T-helper 9 cell (primary cell): ENCODE results near the gene NCMAP.
"Not testable (repeated sequence)": the region's sequence is repeated elsewhere in the genome, so short reads cannot be mapped to it uniquely, and the experiment has no call there.

Experiments
- DNase-seq: peaks from one replicate; pipeline ENCODE4 v3.0.0-alpha.2; 2020

Gene NCMAP

DNA sequence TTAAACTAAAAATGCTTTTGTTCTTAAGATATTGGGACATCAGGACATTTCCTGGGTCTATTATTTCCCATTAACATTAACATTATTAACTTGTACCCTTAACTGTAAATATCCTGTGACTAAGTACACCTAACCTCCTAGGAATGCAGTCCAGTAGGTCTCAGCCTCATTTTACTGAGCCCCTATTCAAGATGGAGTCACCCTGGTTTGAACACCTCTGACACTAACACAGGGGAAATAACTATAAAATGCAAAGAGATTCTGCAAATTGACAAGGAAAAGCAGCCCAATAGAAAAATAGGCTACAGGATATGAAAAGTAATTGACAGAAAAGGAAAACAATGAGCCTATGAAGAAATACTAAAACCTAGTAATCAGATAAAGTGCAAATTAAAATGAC lies 11.6 kb upstream of the NCMAP start:
- no peak for DNase-seq

DNA sequence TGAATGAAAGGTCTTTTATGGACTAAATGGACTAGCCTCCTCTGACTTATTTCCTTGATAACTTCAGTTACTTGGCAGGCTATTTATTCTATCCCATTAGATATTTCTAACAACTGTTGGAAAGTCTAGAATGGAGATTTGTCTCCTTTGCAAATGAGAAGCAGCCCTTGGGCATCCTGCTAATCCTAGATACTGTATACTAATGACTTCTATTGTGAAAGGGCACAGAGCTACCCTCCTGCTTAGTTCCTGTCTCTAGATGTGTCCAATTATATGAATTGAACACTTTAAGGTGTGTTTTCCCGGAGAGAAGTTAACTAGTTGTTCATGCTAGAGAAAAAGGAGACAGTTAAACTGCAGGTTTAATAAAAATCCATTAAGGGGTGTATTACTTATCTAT lies 10.2 kb upstream of the NCMAP start:
- DNase-seq, result no peak

DNA sequence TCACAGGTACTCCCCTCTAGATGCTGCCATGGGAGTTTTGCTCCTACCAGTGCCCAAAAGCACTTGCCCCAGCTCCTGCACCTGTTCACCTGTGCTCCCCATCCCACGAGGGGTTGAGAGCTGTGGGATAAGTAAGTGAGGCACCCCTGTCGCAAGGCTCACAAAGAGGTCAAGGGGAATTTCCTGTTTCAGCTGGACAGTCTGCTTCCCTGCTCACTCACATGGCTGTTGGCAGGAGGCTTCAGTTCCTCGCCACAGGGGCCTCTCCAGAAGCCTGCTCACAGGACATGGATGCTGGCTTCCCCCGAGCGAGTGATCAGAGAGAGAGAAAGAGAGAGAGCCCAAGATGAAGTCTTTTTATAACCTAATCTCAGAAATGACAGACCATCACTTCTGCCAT lies 8.7 kb upstream of the NCMAP start:
- DNase-seq, result no peak

DNA sequence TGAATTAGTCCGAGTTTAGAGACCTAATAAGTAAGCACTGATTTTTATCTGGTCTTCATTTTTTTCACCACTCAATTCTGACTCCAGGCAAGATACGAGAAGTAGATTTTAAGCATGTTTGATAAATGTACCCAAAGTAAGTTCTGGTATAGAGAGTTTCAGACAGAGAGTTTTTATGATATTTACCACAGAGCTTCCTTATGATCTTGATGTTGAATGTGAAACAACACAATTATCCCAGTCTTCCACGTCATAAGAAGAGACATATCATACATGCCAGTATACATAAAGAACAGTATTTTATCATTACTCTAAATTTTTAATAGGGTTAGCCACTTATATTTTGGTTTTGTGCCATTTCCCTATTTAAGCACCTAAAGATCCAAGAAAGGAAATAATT lies 7.8 kb upstream of the NCMAP start:
- no peak for DNase-seq

DNA sequence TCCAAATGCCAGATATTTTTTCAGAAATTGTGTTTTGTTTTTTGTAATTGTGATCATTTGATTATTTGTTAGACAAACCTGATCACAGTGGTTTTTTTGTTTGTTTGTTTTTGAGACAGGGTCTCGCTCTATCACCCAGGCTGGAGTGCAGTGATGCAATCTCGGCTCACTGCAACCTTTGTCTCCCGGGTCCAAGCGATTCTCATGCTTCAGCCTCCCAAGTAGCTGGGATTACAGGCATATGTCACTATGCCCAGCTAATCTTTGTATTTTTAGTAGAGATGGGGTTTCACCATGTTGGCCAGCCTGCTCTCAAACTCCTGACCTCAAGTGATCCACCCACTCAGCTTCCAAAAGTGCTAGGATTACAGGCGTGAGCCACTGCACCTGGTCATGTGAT lies 6.7 kb upstream of the NCMAP start:
- not testable (repeated sequence) for DNase-seq

DNA sequence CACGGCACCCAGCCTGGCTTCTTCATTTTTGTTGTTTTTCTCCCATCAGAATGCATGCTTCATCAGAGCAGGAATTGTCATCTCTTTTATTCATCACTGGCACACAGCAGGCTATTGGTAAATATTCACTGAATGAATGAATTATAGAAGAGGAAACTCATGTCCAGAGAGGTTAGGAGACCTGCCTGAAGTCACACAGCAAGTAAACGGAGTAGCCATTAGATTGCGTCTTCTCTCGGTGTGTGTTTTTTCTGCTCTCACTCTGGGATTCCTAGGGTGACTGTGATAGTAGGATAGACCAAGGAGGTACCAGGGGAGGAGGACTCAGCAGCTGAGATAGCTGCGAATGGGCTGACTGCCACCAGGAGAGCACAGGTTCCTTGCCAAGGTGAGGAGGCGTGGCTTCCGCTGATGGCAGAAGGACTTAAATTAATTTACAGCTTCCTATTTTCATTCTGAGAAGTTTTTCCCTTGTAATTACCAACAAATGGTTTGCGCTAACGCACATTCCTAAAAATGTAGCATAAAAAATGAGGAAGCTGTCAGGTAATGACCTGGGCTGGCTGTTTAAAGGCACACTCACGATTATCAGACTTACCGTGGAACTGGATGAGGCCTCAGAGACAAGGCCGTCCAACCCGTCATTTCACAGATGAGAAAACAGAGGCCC lies 4.5 kb upstream of the NCMAP start:
- no peak for DNase-seq

DNA sequence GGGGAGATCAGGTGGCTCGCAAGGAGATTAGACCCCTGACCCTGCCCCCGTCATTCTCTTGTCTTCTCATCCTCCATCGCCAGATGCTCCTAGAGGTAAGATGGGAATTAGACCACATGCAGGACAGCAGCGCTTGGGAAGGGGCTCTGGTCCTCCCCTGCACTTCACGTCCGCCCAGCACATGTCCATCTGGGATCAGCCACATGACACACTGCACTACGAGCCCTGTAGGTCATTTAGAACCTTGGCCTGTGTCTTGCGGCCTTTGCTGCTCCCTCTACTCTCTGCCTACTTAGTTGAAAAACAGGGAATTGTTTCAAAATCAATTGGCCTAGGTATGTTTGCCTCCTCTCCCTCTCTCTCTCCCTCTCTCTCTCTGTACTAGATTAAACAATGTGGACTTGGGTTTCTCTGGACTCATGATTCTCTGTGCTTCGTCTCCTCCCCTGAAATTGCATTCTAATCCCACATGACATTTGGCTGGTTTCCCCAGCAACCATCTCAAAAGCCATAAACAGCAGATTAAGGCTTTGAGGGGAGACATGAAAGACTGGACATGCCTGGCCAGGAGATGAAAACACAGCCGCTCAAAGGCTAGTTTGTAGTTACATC lies 3.8 kb upstream of the NCMAP start:
- no peak for DNase-seq

DNA sequence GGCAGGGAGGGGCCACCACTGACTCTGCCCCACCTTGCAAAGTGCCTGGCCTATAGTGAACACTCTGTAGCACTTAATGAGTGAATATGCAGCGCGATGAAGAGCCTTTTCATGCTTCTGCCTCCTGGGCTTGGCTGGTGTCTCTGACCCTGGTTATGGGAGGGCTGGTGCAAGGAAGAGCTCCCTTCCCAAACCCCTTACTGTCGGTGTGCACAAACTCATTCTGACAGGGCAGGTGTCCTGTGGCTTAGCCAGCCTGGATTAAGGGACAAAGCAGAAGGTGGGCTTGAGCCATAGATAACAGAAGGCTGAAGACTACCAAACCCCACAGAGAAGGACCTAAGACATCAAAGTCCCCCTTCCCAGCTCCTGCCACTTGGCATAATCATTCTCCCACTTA lies 2.0 kb upstream of the NCMAP start:
- no peak for DNase-seq

DNA sequence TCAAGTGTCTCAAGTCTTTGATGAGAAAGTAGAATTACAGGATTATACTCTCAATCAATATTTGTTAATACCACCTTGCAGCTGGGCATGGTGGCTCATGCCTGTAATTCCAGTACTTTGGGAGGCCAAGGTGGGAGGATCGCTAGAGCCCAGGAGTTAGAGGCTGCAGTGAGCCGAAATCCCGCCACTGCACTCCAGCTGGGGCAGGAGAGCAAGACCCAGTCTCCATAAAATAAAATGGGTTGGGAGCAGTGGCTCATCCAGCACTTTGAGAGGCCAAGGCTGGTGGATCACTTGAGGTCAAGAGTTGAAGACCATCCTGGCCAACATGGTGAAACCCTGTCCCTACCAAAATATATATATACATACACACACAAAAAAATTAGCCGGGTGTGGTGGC lies 1.2 kb upstream of the NCMAP start:
- DNase-seq, result no peak

DNA sequence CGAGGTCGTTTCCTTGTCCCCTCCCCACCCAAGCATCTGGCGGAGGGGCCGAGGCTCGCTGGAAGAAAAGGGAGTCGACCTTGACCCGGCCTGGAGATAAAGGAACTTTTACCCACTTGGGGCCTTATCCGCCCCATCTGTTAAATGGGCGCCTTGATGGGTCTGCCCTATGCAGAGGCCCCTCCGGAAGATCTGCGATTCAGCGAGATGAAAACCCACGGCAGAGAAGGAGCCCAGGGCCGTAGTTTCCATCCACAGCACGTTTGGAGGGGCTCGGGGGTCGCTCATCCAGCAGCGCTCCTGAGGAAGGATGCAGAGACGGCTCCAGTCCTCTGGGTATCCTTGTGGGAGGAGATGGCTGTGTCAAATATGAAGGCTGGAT lies 518 bp downstream of the NCMAP start:
- no peak for DNase-seq

DNA sequence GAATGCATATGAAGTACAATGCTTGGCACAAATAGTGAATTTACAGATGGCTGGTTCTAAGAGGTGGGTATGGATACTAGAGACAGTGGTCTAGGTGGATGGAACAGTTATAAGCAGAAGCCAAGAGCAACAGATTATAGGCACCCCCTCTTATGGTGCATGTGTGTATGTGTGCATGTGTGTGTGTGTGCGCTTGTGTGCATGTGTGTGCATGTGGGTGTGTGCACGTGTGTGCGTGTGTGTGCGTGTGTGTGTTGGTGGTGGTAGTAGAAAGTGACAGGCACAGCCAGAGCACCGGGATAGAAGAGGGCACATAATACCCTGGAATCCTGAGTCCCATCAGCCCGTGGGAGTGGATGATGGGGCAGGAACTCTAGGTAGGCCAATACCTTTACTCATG lies 1.3 kb downstream of the NCMAP start:
- DNase-seq, result no peak

DNA sequence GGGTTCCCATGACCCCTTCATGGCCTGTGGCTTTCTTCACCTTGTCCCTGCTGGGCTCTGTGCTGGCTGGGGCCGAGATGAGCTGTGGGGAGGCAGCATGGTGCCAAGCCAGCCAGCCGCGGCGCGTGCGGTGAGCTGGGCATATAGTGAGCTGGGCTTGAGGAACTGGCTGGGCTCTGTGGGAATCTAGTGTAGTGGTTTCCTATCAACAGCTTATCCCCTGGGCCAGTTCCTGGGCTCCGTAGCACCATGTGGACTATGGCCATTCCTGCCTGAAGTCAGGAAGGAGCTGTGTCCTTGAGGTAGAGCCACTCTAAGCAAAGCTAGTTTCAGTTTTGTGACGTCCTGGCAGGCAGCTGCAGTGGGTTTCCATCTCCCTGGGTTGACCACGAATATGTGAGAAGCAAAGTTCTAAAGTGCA lies 1.8 kb downstream of the NCMAP start:
- no peak for DNase-seq

DNA sequence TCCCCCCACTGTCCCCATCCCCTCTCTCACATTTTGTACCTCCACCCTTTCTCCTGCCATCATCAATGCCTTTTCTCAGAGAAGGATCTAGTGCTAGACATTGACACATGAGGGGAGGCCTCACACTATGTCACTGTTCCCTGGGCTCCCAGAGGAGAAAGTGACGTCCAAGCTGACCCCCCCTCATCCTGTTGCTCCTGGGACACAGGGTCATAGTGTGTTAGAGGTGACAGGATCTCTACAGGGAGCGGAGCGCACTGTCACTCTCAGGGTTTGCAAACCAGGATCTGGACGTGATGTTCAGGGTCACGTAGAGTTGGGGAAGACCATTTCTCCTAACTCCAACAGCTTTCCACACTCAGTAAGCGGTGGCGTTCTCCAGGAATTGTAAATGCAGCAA lies 2.6 kb downstream of the NCMAP start:
- DNase-seq, result no peak

DNA sequence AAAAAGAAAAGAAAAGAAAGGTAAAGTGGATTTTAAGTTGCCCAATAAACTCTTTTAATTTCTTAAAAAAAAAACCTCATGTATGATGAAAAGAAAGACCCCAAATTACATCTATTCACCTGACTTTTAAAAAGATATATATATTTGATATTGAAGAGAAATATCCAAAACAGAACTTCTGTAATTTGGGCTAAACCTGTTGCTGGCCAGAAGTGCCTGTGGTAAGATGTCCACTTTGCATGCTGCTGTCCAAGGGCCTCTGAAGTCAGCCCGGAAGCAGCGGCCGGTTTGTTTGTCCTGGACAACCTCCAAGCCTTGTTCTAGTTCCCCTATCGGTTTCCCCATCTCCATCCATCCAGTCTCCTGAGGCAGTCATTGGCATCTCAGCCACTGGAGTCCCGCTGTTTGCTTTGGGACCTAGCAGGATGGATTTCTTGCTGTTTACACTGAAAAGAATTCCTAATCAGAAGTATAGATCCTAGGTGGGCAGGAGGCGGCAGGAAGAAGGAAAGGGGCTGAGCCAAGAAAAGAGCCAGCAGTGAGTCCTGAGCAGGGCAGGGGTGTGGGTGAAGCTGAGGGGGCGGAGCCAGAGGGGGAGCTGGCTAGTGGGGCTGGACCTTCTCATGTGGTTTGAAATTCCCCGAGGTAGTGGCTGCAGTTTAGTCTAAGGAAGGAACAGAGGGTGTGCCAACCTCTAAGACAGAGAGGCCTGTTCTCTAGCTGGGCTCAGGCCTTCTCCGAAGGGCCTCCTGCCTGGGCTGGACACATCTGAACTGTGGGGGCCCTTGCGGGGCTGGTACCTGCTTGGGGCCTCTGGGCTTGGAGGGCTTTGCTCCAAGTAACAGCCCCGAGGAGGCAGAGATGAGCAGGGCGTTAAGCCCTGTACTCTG lies 3.3 kb downstream of the NCMAP start:
- DNase-seq, result no peak

DNA sequence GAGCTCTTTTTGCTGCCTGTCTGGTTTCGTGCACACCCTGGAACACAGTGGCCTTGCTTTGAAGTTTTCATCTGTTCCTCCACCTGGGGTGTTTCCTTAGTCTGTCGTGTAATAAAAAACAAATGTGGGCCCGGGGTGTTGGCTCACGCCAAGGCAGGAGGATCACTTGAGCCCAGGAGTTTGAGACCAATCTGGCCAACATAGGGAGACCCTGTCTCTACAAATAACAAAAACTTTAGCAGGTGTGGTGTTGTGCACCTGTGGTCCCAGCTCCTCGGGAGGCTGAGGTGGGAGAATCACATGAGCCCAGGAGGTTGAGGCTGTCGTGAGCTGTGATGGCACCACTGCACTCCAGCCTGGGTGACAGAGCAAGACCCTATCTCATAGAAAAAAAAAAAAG lies 4.5 kb downstream of the NCMAP start:
- DNase-seq, result no peak

DNA sequence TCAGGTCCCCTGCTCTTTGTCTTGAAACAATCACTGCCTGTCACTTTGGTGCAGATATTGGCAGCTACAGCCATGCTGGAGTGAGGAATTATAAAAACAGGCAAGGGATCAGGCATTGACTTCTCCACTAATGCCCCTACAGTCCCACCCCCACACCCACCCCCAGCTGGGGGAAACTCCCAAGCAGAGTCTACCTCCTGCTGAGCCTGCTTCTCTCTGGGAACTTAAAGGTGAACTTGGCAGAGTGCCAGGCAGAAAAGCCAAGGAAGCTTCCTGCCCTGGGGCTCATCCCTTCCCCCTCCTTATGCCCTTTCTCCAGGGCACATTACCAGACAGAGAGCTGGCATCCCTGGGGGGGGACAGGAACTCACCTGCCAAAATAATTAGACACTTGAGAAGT lies 6.7 kb downstream of the NCMAP start:
- no peak for DNase-seq

DNA sequence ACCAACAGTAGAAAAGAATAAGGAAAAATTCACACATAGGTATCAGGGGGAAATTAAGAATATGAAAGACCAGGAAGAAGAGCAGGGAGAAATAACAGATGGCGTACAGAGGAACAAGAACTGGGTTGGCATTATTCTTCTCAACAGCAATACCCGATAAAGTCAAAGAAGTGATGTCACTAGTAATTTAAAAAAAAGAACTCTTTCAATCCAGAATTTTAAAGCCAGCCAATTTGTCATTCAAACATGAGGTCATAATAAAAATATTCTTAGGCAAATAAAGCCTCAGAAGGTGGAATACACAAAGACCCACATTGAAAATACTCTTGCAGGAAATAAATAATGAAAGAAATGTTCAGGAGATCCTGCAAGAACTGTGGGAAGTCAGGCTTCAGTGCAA lies 8.8 kb downstream of the NCMAP start:
- no peak for DNase-seq

DNA sequence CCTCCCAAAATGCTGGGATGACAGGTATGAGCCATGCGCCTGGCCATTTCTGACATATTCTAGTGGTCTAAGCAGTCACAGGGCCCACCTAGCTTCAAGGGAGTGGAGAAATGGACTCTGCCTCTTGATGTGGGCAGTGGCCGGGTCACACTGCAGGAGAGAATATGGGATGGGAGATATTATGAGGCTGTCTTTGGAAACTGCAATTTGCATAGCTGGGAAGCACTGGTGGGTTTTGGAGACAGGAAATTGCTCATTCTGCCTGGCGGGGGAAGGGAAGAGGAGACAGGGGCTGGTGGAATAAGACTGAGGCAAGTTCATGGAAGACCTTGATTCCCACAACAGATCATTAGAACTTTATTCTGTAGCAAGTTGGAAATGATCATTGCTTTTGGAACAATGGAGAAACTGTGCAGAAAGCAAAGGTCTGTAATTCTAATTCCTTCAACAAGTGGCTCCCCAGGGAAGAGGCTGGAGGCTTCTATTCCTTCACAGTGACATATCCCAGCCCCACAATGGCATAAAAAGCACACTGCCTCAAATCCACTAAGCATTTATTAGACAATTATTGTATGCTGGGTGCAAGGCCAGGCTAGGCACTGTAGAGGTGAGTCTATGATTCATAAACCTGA lies 10.5 kb downstream of the NCMAP start:
- DNase-seq, result no peak

DNA sequence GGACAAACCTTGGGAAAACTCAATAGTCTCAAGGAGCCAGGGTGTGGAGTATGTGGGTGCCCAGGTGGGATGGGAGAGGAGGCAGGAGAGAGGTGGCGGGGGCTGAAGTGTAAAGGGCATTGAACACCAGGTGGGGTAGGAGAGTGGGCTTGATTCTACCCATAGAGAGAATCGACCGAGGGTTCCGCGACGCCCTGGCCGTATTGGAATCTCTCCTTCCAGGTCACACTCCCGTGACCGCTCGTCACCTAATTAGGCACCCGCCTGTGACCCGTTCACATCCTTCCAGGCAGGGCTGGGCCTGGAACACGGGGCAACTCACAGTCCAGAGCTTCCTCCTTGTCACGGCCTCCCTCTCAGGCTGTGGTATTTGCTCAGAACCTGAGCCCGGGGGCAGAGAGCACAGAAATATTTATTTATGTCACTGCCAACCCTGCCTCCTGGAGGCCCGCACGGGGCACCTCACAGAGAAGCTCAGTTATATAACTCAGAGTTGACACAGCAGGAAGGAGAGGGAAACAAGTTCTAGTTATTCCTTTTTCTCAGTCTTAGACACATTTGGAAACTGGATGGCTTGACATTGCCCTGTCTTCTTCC lies 12.0 kb downstream of the NCMAP start:
- no peak for DNase-seq

DNA sequence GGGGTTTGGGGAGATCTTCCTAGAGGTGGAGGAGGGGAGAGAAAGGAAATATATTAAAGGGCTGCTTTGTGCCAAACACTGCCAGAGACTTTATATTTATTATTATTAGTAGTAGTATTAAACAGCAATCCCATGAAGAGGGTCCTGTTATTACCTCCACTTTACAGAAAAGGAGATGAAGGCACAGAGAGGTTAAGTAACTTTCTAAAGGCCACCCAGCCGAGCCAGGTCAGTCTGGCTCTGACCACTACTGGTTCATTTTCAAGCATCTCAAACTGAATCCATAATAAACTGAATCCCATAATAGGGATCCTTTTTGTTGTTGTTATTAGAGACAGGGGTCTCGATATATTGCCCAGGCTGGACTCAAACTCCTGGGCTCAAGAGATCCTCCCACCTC lies 12.6 kb downstream of the NCMAP start:
- DNase-seq, result no peak

DNA sequence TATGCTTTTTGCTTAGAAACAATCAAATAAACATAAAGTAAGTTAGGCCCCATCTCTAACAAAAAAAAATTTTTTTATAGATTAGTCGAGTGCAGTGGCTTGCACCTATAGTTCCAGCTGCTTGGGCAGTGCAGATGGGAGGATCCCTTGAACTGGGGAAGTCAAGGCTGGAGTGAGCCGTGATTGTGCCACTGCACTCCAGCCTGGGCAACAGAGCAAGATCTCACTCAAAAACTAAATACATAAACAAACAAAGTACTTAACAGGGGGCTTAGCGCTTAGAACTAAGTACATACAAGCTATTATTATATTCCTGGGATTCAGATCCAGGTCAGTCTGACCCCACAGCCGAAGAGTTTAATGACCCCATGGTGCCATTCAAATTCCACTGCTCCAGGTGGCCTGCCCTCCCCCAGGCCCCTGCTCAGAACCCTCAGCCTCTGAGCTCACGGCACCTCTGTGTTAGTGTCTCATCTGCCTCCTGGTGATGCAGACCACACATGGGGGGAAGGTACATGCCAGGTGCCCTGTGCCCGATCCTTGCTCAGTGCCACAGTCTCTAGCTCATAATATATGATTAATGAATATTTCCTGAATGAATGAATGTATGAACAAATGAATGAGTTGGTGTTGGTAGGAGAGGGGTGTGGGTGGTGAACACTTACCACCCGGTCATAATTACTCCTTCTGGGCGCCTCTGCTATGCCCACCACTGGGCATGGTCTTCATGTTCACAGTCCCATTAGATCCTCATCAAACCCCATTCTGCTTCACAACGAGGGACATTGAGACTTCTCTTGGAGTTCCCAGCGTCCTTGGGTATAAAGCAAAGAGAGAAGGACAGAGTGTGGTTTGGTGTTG lies 14.6 kb downstream of the NCMAP start:
- no peak for DNase-seq

DNA sequence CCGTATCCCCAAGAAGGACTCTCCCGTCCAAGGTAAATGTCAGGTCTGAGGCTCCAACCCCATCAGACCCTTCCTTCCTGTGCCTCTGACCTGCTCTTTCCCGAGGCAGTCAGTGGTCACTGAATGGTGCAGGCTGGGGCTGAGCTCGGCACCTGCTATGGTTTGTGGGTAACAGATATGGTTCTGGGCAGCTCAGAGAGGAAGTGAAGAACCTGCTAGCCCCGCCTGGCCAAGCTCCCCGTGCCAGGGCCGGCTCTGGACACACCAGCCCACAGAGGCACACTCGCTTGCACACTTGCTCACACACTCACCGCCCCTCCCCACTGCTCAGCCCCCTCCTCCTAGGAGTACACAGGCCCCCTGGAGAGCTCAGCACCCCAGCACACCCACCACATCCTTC lies 16.4 kb downstream of the NCMAP start:
- no peak for DNase-seq
